ENCODE measurements around the gene DPCD. TPM values are rescaled to one million over a fixed set of nuclear protein-coding genes. Genes with fewer than 3 reads are reported as not detected.

DPCD gene
- total RNA-seq, 1 experiment from 2014 or later, result 20.3 TPM

GRCh38 chr10:101567165-101568006 is 20.7 kb upstream of the DPCD start:
- Histone ChIP-seq H4K20me1 (ENCODE audit: insufficient read depth) (no peaks in the 10 kb centered on the region), H3F3A (ENCODE audit: insufficient read depth, low read depth) (no peaks in the 10 kb centered on the region), H3K27ac (no peak overlapping the region), H3K27me3 (ENCODE audit: insufficient read depth, low read depth) (peaks cover 15% of the 10 kb centered on the region), H3K4me2 (no peak overlapping the region), H2AFZ (no peak overlapping the region), H3K36me3 (ENCODE audit: low read depth) (no peaks in the 10 kb centered on the region), H3K4me1 (replicated peaks; ENCODE audit: insufficient read depth) (no peaks in the 10 kb centered on the region), H3K79me2 (ENCODE audit: low read depth) (no peaks in the 10 kb centered on the region), H3K9me3 (ENCODE audit: insufficient read depth, low read depth) (no peaks in the 10 kb centered on the region), H3K9me2 (ENCODE audit: insufficient read depth) (no peaks in the 10 kb centered on the region), H3K4me3 (no peak overlapping the region)
- BruUV-seq (replicated peaks), result no TSS peak
- ChIA-PET POLR2A (ENCODE audit: unreplicated experiment) (no interaction called here), CTCF (no interaction called here)
- no peak for DNase-seq
- intact Hi-C loops (cut with micrococcal nuclease; ENCODE audit: unreplicated experiment), result no loop called here
- TF ChIP-seq, protein P1, sequence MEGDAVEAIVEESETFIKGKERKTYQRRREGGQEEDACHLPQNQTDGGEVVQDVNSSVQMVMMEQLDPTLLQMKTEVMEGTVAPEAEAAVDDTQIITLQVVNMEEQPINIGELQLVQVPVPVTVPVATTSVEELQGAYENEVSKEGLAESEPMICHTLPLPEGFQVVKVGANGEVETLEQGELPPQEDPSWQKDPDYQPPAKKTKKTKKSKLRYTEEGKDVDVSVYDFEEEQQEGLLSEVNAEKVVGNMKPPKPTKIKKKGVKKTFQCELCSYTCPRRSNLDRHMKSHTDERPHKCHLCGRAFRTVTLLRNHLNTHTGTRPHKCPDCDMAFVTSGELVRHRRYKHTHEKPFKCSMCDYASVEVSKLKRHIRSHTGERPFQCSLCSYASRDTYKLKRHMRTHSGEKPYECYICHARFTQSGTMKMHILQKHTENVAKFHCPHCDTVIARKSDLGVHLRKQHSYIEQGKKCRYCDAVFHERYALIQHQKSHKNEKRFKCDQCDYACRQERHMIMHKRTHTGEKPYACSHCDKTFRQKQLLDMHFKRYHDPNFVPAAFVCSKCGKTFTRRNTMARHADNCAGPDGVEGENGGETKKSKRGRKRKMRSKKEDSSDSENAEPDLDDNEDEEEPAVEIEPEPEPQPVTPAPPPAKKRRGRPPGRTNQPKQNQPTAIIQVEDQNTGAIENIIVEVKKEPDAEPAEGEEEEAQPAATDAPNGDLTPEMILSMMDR (conservative IDR thresholded peaks at IDR 0.05), result no peak
- TF ChIP-seq EZH2 (IDR thresholded peaks at IDR 0.05; ENCODE audit: low read depth), result no peak

GRCh38 chr10:101568054-101568745 is 19.9 kb upstream of the DPCD start:
- DNase-seq, result no peak
- CTCF ChIA-PET, result no interaction called here
- POLR2A ChIA-PET (ENCODE audit: unreplicated experiment), result no interaction called here
- Histone ChIP-seq H3K4me2 (no peak overlapping the region), H3K27me3 (ENCODE audit: insufficient read depth, low read depth) (peaks cover 15% of the 10 kb centered on the region), H3K4me3 (no peak overlapping the region), H3K4me1 (replicated peaks; ENCODE audit: insufficient read depth) (no peaks in the 10 kb centered on the region), H3K27ac (no peak overlapping the region), H3K79me2 (ENCODE audit: low read depth) (no peaks in the 10 kb centered on the region), H3K9me3 (ENCODE audit: insufficient read depth, low read depth) (no peaks in the 10 kb centered on the region), H3K36me3 (ENCODE audit: low read depth) (no peaks in the 10 kb centered on the region), H4K20me1 (ENCODE audit: insufficient read depth) (no peaks in the 10 kb centered on the region), H3K9me2 (ENCODE audit: insufficient read depth) (no peaks in the 10 kb centered on the region), H3F3A (ENCODE audit: insufficient read depth, low read depth) (no peaks in the 10 kb centered on the region), H2AFZ (no peak overlapping the region)
- no TSS peak for BruUV-seq (replicated peaks)
- no peak for TF ChIP-seq EZH2 (IDR thresholded peaks at IDR 0.05; ENCODE audit: low read depth)
- TF ChIP-seq, protein P1 (conservative IDR thresholded peaks at IDR 0.05), result no peak
- intact Hi-C loops (cut with micrococcal nuclease; ENCODE audit: unreplicated experiment), result no loop called here

GRCh38 chr10:101569323-101569621 is 18.8 kb upstream of the DPCD start:
- Histone ChIP-seq H3K4me3 (no peak overlapping the region), H3K79me2 (ENCODE audit: low read depth) (no peaks in the 10 kb centered on the region), H3K27me3 (ENCODE audit: insufficient read depth, low read depth) (peaks cover 15% of the 10 kb centered on the region), H3K27ac (no peak overlapping the region), H3F3A (ENCODE audit: insufficient read depth, low read depth) (no peaks in the 10 kb centered on the region), H4K20me1 (ENCODE audit: insufficient read depth) (no peaks in the 10 kb centered on the region), H3K4me2 (no peak overlapping the region), H3K4me1 (replicated peaks; ENCODE audit: insufficient read depth) (no peaks in the 10 kb centered on the region), H3K9me2 (ENCODE audit: insufficient read depth) (no peaks in the 10 kb centered on the region), H3K36me3 (ENCODE audit: low read depth) (no peaks in the 10 kb centered on the region), H3K9me3 (ENCODE audit: insufficient read depth, low read depth) (no peaks in the 10 kb centered on the region), H2AFZ (no peak overlapping the region)
- TF ChIP-seq, protein P1 (conservative IDR thresholded peaks at IDR 0.05), result no peak
- no peak for TF ChIP-seq EZH2 (IDR thresholded peaks at IDR 0.05; ENCODE audit: low read depth)
- no peak for DNase-seq
- POLR2A ChIA-PET (ENCODE audit: unreplicated experiment), result no interaction called here
- intact Hi-C loops (cut with micrococcal nuclease; ENCODE audit: unreplicated experiment), result no loop called here
- no TSS peak for BruUV-seq (replicated peaks)
- CTCF ChIA-PET, result interaction anchor here (0.6 to 1.0 kb wide), 4 partner anchors 102 to 409 kb away, joined by 3 to 6 read pairs (median 4); no protein-coding TSS in a partner anchor

Data from PC-9 (cell line).